C4-2B (cell line): ENCODE results near the gene SPSB3.

Experiments used
- CTCF ChIP-seq: fragments of 450-650 bp; conservative IDR thresholded peaks from 2 replicates; pipeline ENCODE4 v1.5.1; 2017; ENCODE audit warnings: mild to moderate bottlenecking
- ZFX ChIP-seq: fragments of 450-650 bp; IDR thresholded peaks from 2 replicates; pipeline ENCODE4 v1.6.1; 2017

DNA sequence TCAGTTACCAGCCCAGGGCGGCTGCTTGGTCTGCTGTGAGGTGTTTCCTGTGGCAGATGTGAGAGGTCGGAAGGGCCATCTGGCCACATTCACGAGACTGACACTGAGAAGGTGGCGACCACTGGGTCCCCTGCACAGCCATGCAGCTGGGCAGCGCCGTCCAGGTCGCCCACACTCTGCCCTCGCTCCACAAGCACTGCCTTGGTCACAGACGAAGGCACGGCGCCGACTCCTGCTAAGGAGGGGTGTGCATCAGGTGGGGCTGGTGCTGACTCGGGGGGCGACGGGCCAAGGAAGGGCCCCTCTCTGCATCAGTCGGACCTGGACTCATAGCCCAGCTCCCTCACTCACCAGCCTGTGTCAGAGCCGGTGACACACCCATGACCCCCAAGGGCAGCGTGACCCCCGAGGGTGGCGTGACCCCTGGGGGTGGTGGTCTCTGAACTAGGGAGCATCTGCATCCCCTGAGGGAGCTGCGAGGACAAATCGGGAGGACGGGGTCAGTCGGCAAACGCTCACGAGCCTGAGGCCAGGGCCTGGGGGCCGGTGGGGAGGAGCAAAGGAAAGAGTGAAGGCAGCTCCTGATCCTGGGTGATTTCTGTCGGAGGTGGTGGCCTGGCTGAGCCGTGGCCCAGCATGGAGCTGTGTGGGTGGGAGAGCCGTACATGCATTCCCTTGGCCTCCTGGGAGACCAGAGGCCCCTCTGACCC lies 41.4 kb downstream of the SPSB3 start:
- TF ChIP-seq CTCF, result no peak
- no peak for TF ChIP-seq ZFX
